ENCODE data around the gene PSAPL1.

Gene PSAPL1

GRCh38 chr4:7416745-7417432 is 17.8 kb downstream of the PSAPL1 start:
- DNase-seq, result no peak

- no peak for DNase-seq
These were observed 18.6 kb downstream of the PSAPL1 start for GRCh38 chr4:7415927-7416686.

- DNase-seq, result no peak
These were observed 19.8 kb downstream of the PSAPL1 start for GRCh38 chr4:7414736-7415510.

- DNase-seq, result no peak
These were observed 20.7 kb downstream of the PSAPL1 start for GRCh38 chr4:7414046-7414445.

GRCh38 chr4:7412554-7412912 is 22.2 kb downstream of the PSAPL1 start:
- no peak for DNase-seq

- no peak for DNase-seq
These were observed 22.7 kb downstream of the PSAPL1 start for GRCh38 chr4:7411896-7412553.

- no peak for DNase-seq
These were observed 23.2 kb downstream of the PSAPL1 start for GRCh38 chr4:7411491-7411890.

- DNase-seq, result no peak
These were observed 24.3 kb downstream of the PSAPL1 start for GRCh38 chr4:7410446-7410845.

GRCh38 chr4:7408166-7408565 is 26.6 kb downstream of the PSAPL1 start:
- no peak for DNase-seq

GRCh38 chr4:7403001-7403400 is 31.7 kb downstream of the PSAPL1 start:
- no peak for DNase-seq

- no peak for DNase-seq
These were observed 32.2 kb downstream of the PSAPL1 start for GRCh38 chr4:7402526-7402925.

GRCh38 chr4:7400671-7401298 is 33.9 kb downstream of the PSAPL1 start:
- DNase-seq, result no peak

GRCh38 chr4:7399440-7400234 is 35.1 kb downstream of the PSAPL1 start:
- no peak for DNase-seq

GRCh38 chr4:7398788-7399439 is 35.8 kb downstream of the PSAPL1 start:
- no peak for DNase-seq

GRCh38 chr4:7398104-7398423 is 36.7 kb downstream of the PSAPL1 start:
- DNase-seq, result no peak

GRCh38 chr4:7397206-7398103 is 37.3 kb downstream of the PSAPL1 start:
- DNase-seq, result no peak

- DNase-seq, result no peak
These were observed 38.4 kb downstream of the PSAPL1 start for GRCh38 chr4:7396186-7396910.

- DNase-seq, result no peak
These were observed 39.1 kb downstream of the PSAPL1 start for GRCh38 chr4:7395645-7396044.

GRCh38 chr4:7394681-7395451 is 39.9 kb downstream of the PSAPL1 start:
- no peak for DNase-seq
